ENCODE data around the gene MYO18A.

The MYO18A gene

GRCh38 chr17:29073045-29073444 is 107.2 kb downstream of the MYO18A start:
- no peak for DNase-seq

GRCh38 chr17:29071303-29071702 is 108.9 kb downstream of the MYO18A start:
- DNase-seq: no peak

- DNase-seq: no peak
Measured at GRCh38 chr17:29070781-29071180, 109.4 kb downstream of the MYO18A start.

- DNase-seq: no peak
Measured at GRCh38 chr17:29070308-29070707, 109.9 kb downstream of the MYO18A start.

- DNase-seq: no peak
Measured at GRCh38 chr17:29069526-29070041, 110.6 kb downstream of the MYO18A start.

- DNase-seq: no peak
Measured at GRCh38 chr17:29068818-29069217, 111.4 kb downstream of the MYO18A start.

- no peak for DNase-seq
Measured at GRCh38 chr17:29066606-29067005, 113.6 kb downstream of the MYO18A start.

GRCh38 chr17:29066047-29066446 is 114.2 kb downstream of the MYO18A start:
- DNase-seq: no peak

- no peak for DNase-seq
Measured at GRCh38 chr17:29063992-29064391, 116.2 kb downstream of the MYO18A start.

GRCh38 chr17:29062215-29062614 is 118.0 kb downstream of the MYO18A start:
- no peak for DNase-seq

GRCh38 chr17:29061036-29061435 is 119.2 kb downstream of the MYO18A start:
- DNase-seq: no peak

- no peak for DNase-seq
Measured at GRCh38 chr17:29060475-29060874, 119.7 kb downstream of the MYO18A start.

- DNase-seq: no peak
Measured at GRCh38 chr17:29059281-29059680, 120.9 kb downstream of the MYO18A start.

- DNase-seq: no peak
Measured at GRCh38 chr17:29058391-29058790, 121.8 kb downstream of the MYO18A start.

- peak; percentile 12 for DNase-seq
Measured at GRCh38 chr17:29057361-29057760, 122.8 kb downstream of the MYO18A start.

GRCh38 chr17:29054835-29055234 is 125.4 kb downstream of the MYO18A start:
- DNase-seq: peak; percentile 55

GRCh38 chr17:29051731-29052130 is 128.5 kb downstream of the MYO18A start:
- DNase-seq: no peak

GRCh38 chr17:29051194-29051593 is 129.0 kb downstream of the MYO18A start:
- DNase-seq: no peak

GRCh38 chr17:29050176-29050575 is 130.0 kb downstream of the MYO18A start:
- DNase-seq: no peak

- DNase-seq: no peak
Measured at GRCh38 chr17:29049541-29050145, 130.6 kb downstream of the MYO18A start.

GRCh38 chr17:29048440-29049368 is 131.5 kb downstream of the MYO18A start:
- DNase-seq: peak; percentile 24

- no peak for DNase-seq
Measured at GRCh38 chr17:29046473-29046839, 133.7 kb downstream of the MYO18A start.

GRCh38 chr17:29045734-29046472 is 134.3 kb downstream of the MYO18A start:
- no peak for DNase-seq
